Subcutaneous adipose tissue (tissue), 4 donors: ENCODE results near the gene NR1D1. TPM values are rescaled to one million over a fixed set of nuclear protein-coding genes. Genes with fewer than 3 reads are reported as not detected.

Experiments
- CTCF ChIP-seq: fragments of 450-650 bp; IDR thresholded peaks from one replicate; pipeline ENCODE4 v1.5.1; 2016; ENCODE audit warnings: low read depth, mild to moderate bottlenecking, control low read depth, antibody characterized with exemption, moderate library complexity
- total RNA-seq, 4 donors: library from RNA; depleted of rRNA; stranded (reverse); fragments of >200 nt; gene quantifications; one replicate each; pipeline ENCODE4 v1.1.0, GENCODE V29; 2016

The NR1D1 gene
- total RNA-seq, 4 donors from 2014 or later: 4.2 to 16.0 (median 12.7) TPM

- TF ChIP-seq CTCF: no peak
These were observed 31.3 kb downstream of the NR1D1 start for GRCh38 chr17:40068917-40069750.

- TF ChIP-seq CTCF: no peak
These were observed 31.8 kb downstream of the NR1D1 start for GRCh38 chr17:40068584-40068916.

GRCh38 chr17:40068129-40068581, 32.2 kb downstream of the NR1D1 start:
- TF ChIP-seq CTCF: no peak

GRCh38 chr17:40067710-40068109, 32.7 kb downstream of the NR1D1 start:
- no peak for TF ChIP-seq CTCF

- no peak for TF ChIP-seq CTCF
These were observed 34.4 kb downstream of the NR1D1 start for GRCh38 chr17:40065769-40066510.

GRCh38 chr17:40064971-40065768, 35.2 kb downstream of the NR1D1 start:
- no peak for TF ChIP-seq CTCF
